ENCODE measurements around the gene MRPL48. TPM values are rescaled to one million over a fixed set of nuclear protein-coding genes. Genes with fewer than 3 reads are reported as not detected.

Gene MRPL48
- 55.2 and 56.9 TPM in 2 replicates for polyA plus RNA-seq (2013)

DNA sequence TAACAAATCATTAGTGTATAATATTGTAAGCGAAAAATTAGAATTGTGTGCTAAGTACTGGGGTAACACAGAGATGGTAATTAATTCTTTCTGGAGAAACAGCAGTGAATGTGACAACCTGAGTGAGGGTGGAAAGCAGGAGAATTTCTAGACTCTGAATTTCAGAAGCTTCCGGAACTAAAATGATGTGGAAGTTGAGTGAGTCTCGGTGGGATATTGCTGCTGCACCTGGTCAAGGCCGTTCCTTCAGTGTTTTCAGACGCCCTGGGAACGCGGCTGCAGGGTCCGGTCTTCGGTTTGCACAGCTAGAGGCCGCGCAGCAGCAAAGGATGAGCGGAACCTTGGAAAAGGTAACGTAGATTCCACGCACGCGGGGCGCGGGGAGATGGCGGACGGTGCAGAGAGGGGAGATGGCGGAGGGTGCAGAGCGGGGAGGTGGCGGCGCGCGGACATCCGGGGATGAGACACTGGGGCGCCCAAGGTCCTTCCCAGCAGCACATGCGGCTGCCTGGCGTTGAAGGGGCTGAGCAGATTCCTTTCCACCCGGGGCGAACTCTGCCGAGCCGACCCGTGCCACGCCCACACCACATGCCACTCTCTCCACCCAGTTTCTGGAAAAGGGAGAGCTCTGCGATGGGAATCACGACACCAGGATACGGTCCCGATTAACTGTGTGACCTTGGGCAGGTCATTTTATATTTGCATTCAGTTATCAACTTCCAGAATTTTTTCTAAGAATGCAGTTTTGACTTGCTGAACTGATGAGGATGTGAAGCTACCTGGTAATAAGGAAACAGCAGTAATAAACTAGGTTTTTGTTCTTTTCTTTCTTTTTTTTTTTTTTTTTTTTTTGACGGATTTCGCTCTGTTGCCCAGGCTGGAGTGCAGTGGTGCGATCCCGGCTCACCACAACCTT lies at the start of gene MRPL48:
MRPL48 (plus strand) TSS at position 232 of the 916 bp plus-strand sequence; CDS start at position 330, 98 bp downstream.
- peak within 1 kb of the TSS; percentile 91 for H3K4me3 ChIP-seq (ENCODE audit: low read depth, low read length)
- peak within 1 kb of the TSS; percentile 91 for H3K9ac ChIP-seq (ENCODE audit: low read length)
- H3K27ac ChIP-seq (ENCODE audit: low read depth, low read length) = peak within 1 kb of the TSS; percentile 87
- peak within 1 kb of the TSS; percentile 88 for H4K91ac ChIP-seq (ENCODE audit: low read depth, low read length)
- H3K9me3 ChIP-seq (ENCODE audit: insufficient read depth, low read depth, low read length) = no peaks in the 10 kb centered on the region
- no peaks in the 10 kb centered on the region for H3K36me3 ChIP-seq (ENCODE audit: control insufficient read depth in 1 of 2, insufficient read depth in 2 of 2, low read length in 2 of 2)
- peak within 1 kb of the TSS; percentile 58 for H3K18ac ChIP-seq (ENCODE audit: low read length)
- H4K8ac ChIP-seq (ENCODE audit: low read depth, low read length) = peak within 1 kb of the TSS; percentile 97
- peak within 1 kb of the TSS; percentile 95 for H2AFZ ChIP-seq (ENCODE audit: insufficient read depth, low read length, poor library complexity)
- H3K79me1 ChIP-seq (ENCODE audit: low read length) = peaks cover 3% of the 10 kb centered on the region
- peak within 1 kb of the TSS; percentile 90 for H2AK5ac ChIP-seq (ENCODE audit: low read length)
- peak within 1 kb of the TSS; percentile 96 for H3K4ac ChIP-seq (ENCODE audit: low read depth, low read length)
- H2BK120ac ChIP-seq (ENCODE audit: insufficient read depth, low read length, poor library complexity) = peak within 1 kb of the TSS; percentile 68
- peak within 1 kb of the TSS; percentile 78 for H2BK5ac ChIP-seq (ENCODE audit: low read depth, low read length, poor library complexity)
- DNase-seq = peak; percentile 84 to 86
- H3K4me2 ChIP-seq (ENCODE audit: low read length) = peak within 1 kb of the TSS; percentile 58
- H2BK12ac ChIP-seq (ENCODE audit: low read length) = peak within 1 kb of the TSS; percentile 79
- peaks cover 2% of the 10 kb centered on the region for H3K79me2 ChIP-seq (ENCODE audit: control insufficient read depth, insufficient read depth, low read length, poor library complexity)
- no peaks in the 10 kb centered on the region for H3K27me3 ChIP-seq (ENCODE audit: insufficient read depth, low read length)
- H3K14ac ChIP-seq (ENCODE audit: low read length) = peak within 1 kb of the TSS; percentile 70
- H4K12ac ChIP-seq (ENCODE audit: low read depth, low read length) = peak within 1 kb of the TSS; percentile 91
- peaks cover 0 to 4% of the 10 kb centered on the region in 2 experiments for H3K4me1 ChIP-seq (ENCODE audit: control insufficient read depth in 1 of 2, insufficient read depth in 2 of 2, low read length in 2 of 2)
- H3K23ac ChIP-seq (ENCODE audit: low read length) = no peak within 1 kb of the TSS
- no CpG with 5 or more reads among the region's 44 CpGs for WGBS (ENCODE audit: extremely low coverage, insufficient coverage, insufficient read length)

DNA sequence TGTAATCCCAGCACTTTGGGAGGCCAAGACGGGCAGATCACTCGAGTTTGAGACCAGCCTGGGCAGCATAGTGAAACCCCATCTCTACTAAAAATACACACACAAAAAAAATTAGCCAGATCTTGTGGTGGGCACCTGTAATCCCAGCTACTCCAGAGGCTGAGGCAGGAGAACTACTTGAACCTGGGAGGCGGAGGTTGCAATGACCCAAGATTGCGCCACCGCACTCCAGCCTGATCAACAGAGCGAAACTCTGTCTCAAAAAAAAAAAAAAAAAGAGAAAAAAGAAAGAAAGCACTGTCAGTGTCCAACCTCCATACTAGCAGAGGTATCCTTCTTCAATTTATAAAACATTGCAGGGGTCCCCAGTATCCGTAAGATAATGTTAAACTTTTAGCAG lies 44.6 kb upstream of the MRPL48 start:
- Histone ChIP-seq H3K4me3 (ENCODE audit: low read depth, low read length) (no peak overlapping the region), H2BK5ac (ENCODE audit: low read depth, low read length, poor library complexity) (no peak overlapping the region), H3K27me3 (ENCODE audit: insufficient read depth, low read length) (no peaks in the 10 kb centered on the region), H4K91ac (ENCODE audit: low read depth, low read length) (no peak overlapping the region), H3K79me1 (ENCODE audit: low read length) (no peaks in the 10 kb centered on the region), H3K18ac (ENCODE audit: low read length) (no peak overlapping the region), H3K27ac (ENCODE audit: low read depth, low read length) (no peak overlapping the region), H2BK12ac (ENCODE audit: low read length) (no peak overlapping the region), H3K4ac (ENCODE audit: low read depth, low read length) (peak overlapping the region; percentile 72), H3K4me1 (ENCODE audit: control insufficient read depth in 1 of 2, insufficient read depth in 2 of 2, low read length in 2 of 2) (no peaks in the 10 kb centered on the region), H3K4me2 (ENCODE audit: low read length) (no peak overlapping the region), H3K23ac (ENCODE audit: low read length) (no peak overlapping the region), H4K8ac (ENCODE audit: low read depth, low read length) (no peak overlapping the region), H3K79me2 (ENCODE audit: control insufficient read depth, insufficient read depth, low read length, poor library complexity) (peaks cover 15% of the 10 kb centered on the region), H3K9ac (ENCODE audit: low read length) (no peak overlapping the region), H2BK120ac (ENCODE audit: insufficient read depth, low read length, poor library complexity) (no peak overlapping the region), H3K14ac (ENCODE audit: low read length) (no peak overlapping the region), H2AK5ac (ENCODE audit: low read length) (no peak overlapping the region), H3K36me3 (ENCODE audit: control insufficient read depth in 1 of 2, insufficient read depth in 2 of 2, low read length in 2 of 2) (peaks cover 2 to 4% of the 10 kb centered on the region in 2 experiments), H3K9me3 (ENCODE audit: insufficient read depth, low read depth, low read length) (no peaks in the 10 kb centered on the region), H2AFZ (ENCODE audit: insufficient read depth, low read length, poor library complexity) (no peak overlapping the region), H4K12ac (ENCODE audit: low read depth, low read length) (no peak overlapping the region)
- WGBS (ENCODE audit: extremely low coverage, insufficient coverage, insufficient read length) = no CpG with 5 or more reads among the region's 7 CpGs
- no peak for DNase-seq

DNA sequence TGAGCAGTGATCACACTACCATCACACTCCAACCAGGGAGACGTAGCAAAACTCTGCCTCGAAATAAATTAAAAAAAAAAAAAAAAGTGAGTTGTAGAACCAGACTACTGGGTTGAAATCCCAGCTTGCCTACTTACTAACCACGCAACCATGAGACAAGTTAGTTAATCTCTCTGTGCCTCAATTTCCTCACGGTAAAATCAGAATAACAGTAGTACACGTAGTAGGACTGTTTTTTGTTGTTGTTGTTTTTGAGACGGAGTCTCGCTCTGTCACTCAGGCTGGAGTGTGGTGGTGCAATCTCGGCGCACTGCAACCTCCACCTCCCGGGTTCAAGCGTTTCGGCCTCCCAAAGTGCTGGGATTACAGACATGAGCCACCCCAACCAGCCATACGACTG lies 41.0 kb upstream of the MRPL48 start:
- H3K4me2 ChIP-seq (ENCODE audit: low read length) = no peak overlapping the region
- no peak overlapping the region for H2AFZ ChIP-seq (ENCODE audit: insufficient read depth, low read length, poor library complexity)
- H3K18ac ChIP-seq (ENCODE audit: low read length) = no peak overlapping the region
- H2AK5ac ChIP-seq (ENCODE audit: low read length) = no peak overlapping the region
- H2BK12ac ChIP-seq (ENCODE audit: low read length) = no peak overlapping the region
- H3K9me3 ChIP-seq (ENCODE audit: insufficient read depth, low read depth, low read length) = no peaks in the 10 kb centered on the region
- H3K4me3 ChIP-seq (ENCODE audit: low read depth, low read length) = no peak overlapping the region
- no peak overlapping the region for H4K8ac ChIP-seq (ENCODE audit: low read depth, low read length)
- peaks cover 23% of the 10 kb centered on the region for H3K79me2 ChIP-seq (ENCODE audit: control insufficient read depth, insufficient read depth, low read length, poor library complexity)
- no peaks in the 10 kb centered on the region for H3K79me1 ChIP-seq (ENCODE audit: low read length)
- WGBS (ENCODE audit: extremely low coverage, insufficient coverage, insufficient read length) = no CpG with 5 or more reads among the region's 13 CpGs
- DNase-seq = no peak
- H3K27me3 ChIP-seq (ENCODE audit: insufficient read depth, low read length) = no peaks in the 10 kb centered on the region
- no peak overlapping the region for H3K9ac ChIP-seq (ENCODE audit: low read length)
- no peak overlapping the region for H3K23ac ChIP-seq (ENCODE audit: low read length)
- H2BK120ac ChIP-seq (ENCODE audit: insufficient read depth, low read length, poor library complexity) = no peak overlapping the region
- no peaks in the 10 kb centered on the region for H3K36me3 ChIP-seq (ENCODE audit: control insufficient read depth in 1 of 2, insufficient read depth in 2 of 2, low read length in 2 of 2)
- peaks cover 0 to 3% of the 10 kb centered on the region in 2 experiments for H3K4me1 ChIP-seq (ENCODE audit: control insufficient read depth in 1 of 2, insufficient read depth in 2 of 2, low read length in 2 of 2)
- no peak overlapping the region for H3K27ac ChIP-seq (ENCODE audit: low read depth, low read length)
- no peak overlapping the region for H4K91ac ChIP-seq (ENCODE audit: low read depth, low read length)
- H4K12ac ChIP-seq (ENCODE audit: low read depth, low read length) = no peak overlapping the region
- no peak overlapping the region for H3K14ac ChIP-seq (ENCODE audit: low read length)
- H3K4ac ChIP-seq (ENCODE audit: low read depth, low read length) = peak overlapping the region; percentile 22
- H2BK5ac ChIP-seq (ENCODE audit: low read depth, low read length, poor library complexity) = no peak overlapping the region

DNA sequence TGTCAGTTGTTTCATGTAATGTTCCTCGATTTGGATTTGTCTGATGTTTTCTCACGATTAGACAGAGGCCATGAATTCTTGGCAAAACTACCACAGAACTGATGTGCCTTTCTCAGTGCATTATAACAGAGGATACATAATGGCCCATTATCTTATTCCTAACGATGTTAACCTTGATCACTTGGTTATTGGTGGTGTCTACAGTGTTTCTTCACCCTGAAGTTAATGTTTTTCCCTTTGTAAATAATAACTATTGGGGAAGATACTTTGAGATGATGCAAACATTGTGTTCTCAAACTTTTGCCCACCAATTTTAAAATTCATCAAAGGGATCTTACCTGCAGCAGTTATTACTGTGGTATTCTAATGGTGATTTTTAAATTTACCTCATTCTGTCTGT lies 39.9 kb upstream of the MRPL48 start:
- no CpG with 5 or more reads among the region's 3 CpGs for WGBS (ENCODE audit: extremely low coverage, insufficient coverage, insufficient read length)
- H3K23ac ChIP-seq (ENCODE audit: low read length) = no peak overlapping the region

More for the DNA sequence above, 39.9 kb upstream of the MRPL48 start:
- no peak for DNase-seq
- Histone ChIP-seq H3K79me1 (ENCODE audit: low read length) (no peaks in the 10 kb centered on the region), H4K12ac (ENCODE audit: low read depth, low read length) (no peak overlapping the region), H3K9ac (ENCODE audit: low read length) (no peak overlapping the region), H3K4me3 (ENCODE audit: low read depth, low read length) (no peak overlapping the region), H3K27ac (ENCODE audit: low read depth, low read length) (no peak overlapping the region), H3K27me3 (ENCODE audit: insufficient read depth, low read length) (no peaks in the 10 kb centered on the region), H4K8ac (ENCODE audit: low read depth, low read length) (no peak overlapping the region), H3K4ac (ENCODE audit: low read depth, low read length) (no peak overlapping the region), H2AK5ac (ENCODE audit: low read length) (no peak overlapping the region), H2BK5ac (ENCODE audit: low read depth, low read length, poor library complexity) (no peak overlapping the region), H3K4me1 (ENCODE audit: control insufficient read depth in 1 of 2, insufficient read depth in 2 of 2, low read length in 2 of 2) (peaks cover 0 to 7% of the 10 kb centered on the region in 2 experiments), H3K18ac (ENCODE audit: low read length) (no peak overlapping the region), H2BK12ac (ENCODE audit: low read length) (no peak overlapping the region), H2AFZ (ENCODE audit: insufficient read depth, low read length, poor library complexity) (no peak overlapping the region), H3K79me2 (ENCODE audit: control insufficient read depth, insufficient read depth, low read length, poor library complexity) (peaks cover 23% of the 10 kb centered on the region), H3K9me3 (ENCODE audit: insufficient read depth, low read depth, low read length) (no peaks in the 10 kb centered on the region), H3K14ac (ENCODE audit: low read length) (no peak overlapping the region), H3K4me2 (ENCODE audit: low read length) (no peak overlapping the region), H4K91ac (ENCODE audit: low read depth, low read length) (no peak overlapping the region), H2BK120ac (ENCODE audit: insufficient read depth, low read length, poor library complexity) (no peak overlapping the region), H3K36me3 (ENCODE audit: control insufficient read depth in 1 of 2, insufficient read depth in 2 of 2, low read length in 2 of 2) (no peaks in the 10 kb centered on the region)

Measured in trophoblast cell (in vitro differentiated cells and primary cell).